HepG2 (cell line): ENCODE measurements around the gene CNNM4. TPM values are rescaled to one million over a fixed set of nuclear protein-coding genes. Genes with fewer than 3 reads are reported as not detected.
A peak's percentile ranks its signal among the peaks of the same experiment; 100 is the strongest.

Experiments used
- ATF1 ChIP-seq: IDR thresholded peaks from 2 replicates; pipeline ENCODE4 v1.6.1; 2016; ENCODE audit warnings: mild to moderate bottlenecking, control low read depth
- GATAD2A ChIP-seq: IDR thresholded peaks from 2 replicates; pipeline ENCODE4 v1.6.1; 2016
- NFIC ChIP-seq: IDR thresholded peaks from 2 replicates; pipeline ENCODE4 v1.6.1; 2012; ENCODE audit warnings: mild to moderate bottlenecking, low read length, inconsistent platforms
- NFYC ChIP-seq: IDR thresholded peaks from 2 replicates; pipeline ENCODE4 v1.6.1; 2016; ENCODE audit warnings: missing genetic modification reagents, missing compliant biosample characterization
- PAF1 ChIP-seq: IDR thresholded peaks from 2 replicates; pipeline ENCODE4 v1.6.1; 2016; ENCODE audit warnings: missing genetic modification reagents, missing compliant biosample characterization
- POLR2G ChIP-seq: fragments of 200-400 bp; formaldehyde crosslinking; IDR thresholded peaks from 2 replicates; pipeline ENCODE4 v1.6.1; 2018; ENCODE audit warnings: mild to moderate bottlenecking, low read depth, low read length, moderate library complexity
- STAG1 ChIP-seq: sonication (generic); formaldehyde crosslinking; IDR thresholded peaks from 2 replicates; pipeline ENCODE4 v1.4.0; 2020; ENCODE audit warnings: missing genetic modification reagents
- ZC3H13 ChIP-seq: sonication (generic); formaldehyde crosslinking; IDR thresholded peaks from 2 replicates; pipeline ENCODE4 v1.8.1; 2023; ENCODE audit warnings: mild to moderate bottlenecking, missing genetic modification reagents, moderate library complexity
- ZNF232 ChIP-seq: sonication (generic); formaldehyde crosslinking; IDR thresholded peaks from 2 replicates; pipeline ENCODE4 v1.4.0; 2020; ENCODE audit warnings: missing genetic modification reagents, borderline replicate concordance
- ZNF282 ChIP-seq: fragments of 450-650 bp; IDR thresholded peaks from 2 replicates; pipeline ENCODE4 v1.6.1; 2018; ENCODE audit not compliant: partially characterized antibody
- ZNF33B ChIP-seq: sonication (generic); formaldehyde crosslinking; IDR thresholded peaks from 2 replicates; pipeline ENCODE4 v1.5.1; 2020; ENCODE audit warnings: mild to moderate bottlenecking, missing genetic modification reagents
- polyA plus RNA-seq, 8 experiments: library from polyadenylated mRNA; depleted of rRNA in 3 of 8; stranded (reverse) in 7 of 8; unstranded in 1 of 8; fragments of >200 nt; fragmentation: Illumina TruSeq in 4 of 8; extraction: Trizol in 4 of 8; gene quantifications; 2 replicates each; pipeline versions ENCODE4 v1.2.1 to v1.2.3, GENCODE V29; 2011 to 2016; ENCODE audit warnings: low read depth in 4 of 8, missing spikeins in 1 of 8, mixed read lengths in 1 of 8; ENCODE audit not compliant: insufficient read depth in 1 of 8
- total RNA-seq, 5 experiments: library from RNA; depleted of rRNA; stranded (reverse); fragments of >200 nt; fragmentation: Illumina TruSeq; extraction: Trizol; gene quantifications; 2 replicates each; pipeline ENCODE4 v1.2.3, GENCODE V29; 2016; ENCODE audit warnings: low read depth in 1 of 5
- TF ChIP-seq, protein P1 (sequence below): sonication (generic); formaldehyde crosslinking; IDR thresholded peaks from 2 replicates; pipeline ENCODE4 v1.4.0; 2020; ENCODE audit warnings: mild to moderate bottlenecking, missing genetic modification reagents
- TF ChIP-seq, protein P2 (sequence below): sonication (generic); formaldehyde crosslinking; IDR thresholded peaks from 2 replicates; pipeline ENCODE4 v1.5.1; 2020; ENCODE audit warnings: mild to moderate bottlenecking, missing genetic modification reagents, moderate library complexity
- TF ChIP-seq, protein P3 (sequence below): sonication (generic); formaldehyde crosslinking; IDR thresholded peaks from 2 replicates; pipeline ENCODE4 v1.4.0; 2020; ENCODE audit warnings: missing genetic modification reagents, borderline replicate concordance
- TF ChIP-seq, protein P4 (sequence below): sonication (generic); formaldehyde crosslinking; IDR thresholded peaks from 2 replicates; pipeline ENCODE4 v1.5.0; 2020; ENCODE audit warnings: mild to moderate bottlenecking, low read depth, missing genetic modification reagents, borderline replicate concordance

The CNNM4 gene
- total and polyA plus RNA-seq, 2 of the 13 experiments (the other 11 are each of a cell fraction or from before 2014, with no cell fraction given), result 5.9 to 8.4 TPM

DNA sequence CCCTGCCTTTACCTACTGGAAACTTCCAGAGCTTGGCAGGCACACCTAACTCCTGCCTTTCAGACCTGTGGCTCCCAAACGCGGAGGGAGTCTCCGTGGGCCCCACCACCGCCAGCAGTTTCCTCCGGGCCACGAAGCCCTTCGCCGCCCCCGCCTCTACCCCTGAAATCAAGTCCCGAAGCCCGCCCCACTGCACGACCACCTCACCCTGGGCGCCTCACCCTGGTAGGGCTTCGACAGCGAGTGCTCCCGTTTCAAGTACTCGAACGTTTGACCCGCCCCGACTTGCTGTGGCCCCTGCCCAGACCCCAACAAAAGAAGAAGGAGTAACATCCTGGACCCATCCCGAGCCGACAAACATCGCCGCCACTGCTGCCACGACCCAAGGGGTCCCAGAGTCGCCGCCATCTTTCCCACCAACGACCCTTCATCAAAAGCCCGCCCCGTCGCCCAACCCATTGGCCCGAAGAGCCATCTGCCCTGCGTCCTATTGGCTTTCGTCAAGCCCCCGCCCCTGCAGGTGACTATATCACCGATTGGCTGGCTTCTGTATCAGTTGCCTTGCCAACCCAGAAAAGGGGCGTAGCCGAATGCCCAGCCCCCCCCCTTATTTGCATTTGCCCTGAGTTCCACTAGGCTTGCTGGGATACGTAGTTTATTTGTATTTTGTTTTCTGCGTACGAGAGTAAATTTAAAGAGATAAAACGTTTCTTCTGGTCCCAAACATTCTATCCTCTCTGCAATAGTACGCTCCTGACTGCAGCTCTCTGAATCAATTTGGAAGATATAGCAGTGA lies 20.9 kb upstream of the CNNM4 start, which contains the start of gene LMAN2L (continued):
- TF ChIP-seq, protein P1, sequence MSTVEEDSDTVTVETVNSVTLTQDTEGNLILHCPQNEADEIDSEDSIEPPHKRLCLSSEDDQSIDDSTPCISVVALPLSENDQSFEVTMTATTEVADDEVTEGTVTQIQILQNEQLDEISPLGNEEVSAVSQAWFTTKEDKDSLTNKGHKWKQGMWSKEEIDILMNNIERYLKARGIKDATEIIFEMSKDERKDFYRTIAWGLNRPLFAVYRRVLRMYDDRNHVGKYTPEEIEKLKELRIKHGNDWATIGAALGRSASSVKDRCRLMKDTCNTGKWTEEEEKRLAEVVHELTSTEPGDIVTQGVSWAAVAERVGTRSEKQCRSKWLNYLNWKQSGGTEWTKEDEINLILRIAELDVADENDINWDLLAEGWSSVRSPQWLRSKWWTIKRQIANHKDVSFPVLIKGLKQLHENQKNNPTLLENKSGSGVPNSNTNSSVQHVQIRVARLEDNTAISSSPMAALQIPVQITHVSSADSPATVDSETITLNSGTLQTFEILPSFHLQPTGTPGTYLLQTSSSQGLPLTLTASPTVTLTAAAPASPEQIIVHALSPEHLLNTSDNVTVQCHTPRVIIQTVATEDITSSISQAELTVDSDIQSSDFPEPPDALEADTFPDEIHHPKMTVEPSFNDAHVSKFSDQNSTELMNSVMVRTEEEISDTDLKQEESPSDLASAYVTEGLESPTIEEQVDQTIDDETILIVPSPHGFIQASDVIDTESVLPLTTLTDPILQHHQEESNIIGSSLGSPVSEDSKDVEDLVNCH, result 0 out of 2 replicates have a peak, but pooled peaks have one; percentile 78
- TF ChIP-seq, protein P2, sequence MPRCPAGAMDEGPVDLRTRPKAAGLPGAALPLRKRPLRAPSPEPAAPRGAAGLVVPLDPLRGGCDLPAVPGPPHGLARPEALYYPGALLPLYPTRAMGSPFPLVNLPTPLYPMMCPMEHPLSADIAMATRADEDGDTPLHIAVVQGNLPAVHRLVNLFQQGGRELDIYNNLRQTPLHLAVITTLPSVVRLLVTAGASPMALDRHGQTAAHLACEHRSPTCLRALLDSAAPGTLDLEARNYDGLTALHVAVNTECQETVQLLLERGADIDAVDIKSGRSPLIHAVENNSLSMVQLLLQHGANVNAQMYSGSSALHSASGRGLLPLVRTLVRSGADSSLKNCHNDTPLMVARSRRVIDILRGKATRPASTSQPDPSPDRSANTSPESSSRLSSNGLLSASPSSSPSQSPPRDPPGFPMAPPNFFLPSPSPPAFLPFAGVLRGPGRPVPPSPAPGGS, result peak; percentile 46; the same call in 1 of the 2 replicates
- no peak for TF ChIP-seq ZC3H13 (CRISPR knock-in tag)
- TF ChIP-seq STAG1 (CRISPR knock-in tag), result peak; percentile 29; the same call in 1 of the 2 replicates
- TF ChIP-seq, protein P3, sequence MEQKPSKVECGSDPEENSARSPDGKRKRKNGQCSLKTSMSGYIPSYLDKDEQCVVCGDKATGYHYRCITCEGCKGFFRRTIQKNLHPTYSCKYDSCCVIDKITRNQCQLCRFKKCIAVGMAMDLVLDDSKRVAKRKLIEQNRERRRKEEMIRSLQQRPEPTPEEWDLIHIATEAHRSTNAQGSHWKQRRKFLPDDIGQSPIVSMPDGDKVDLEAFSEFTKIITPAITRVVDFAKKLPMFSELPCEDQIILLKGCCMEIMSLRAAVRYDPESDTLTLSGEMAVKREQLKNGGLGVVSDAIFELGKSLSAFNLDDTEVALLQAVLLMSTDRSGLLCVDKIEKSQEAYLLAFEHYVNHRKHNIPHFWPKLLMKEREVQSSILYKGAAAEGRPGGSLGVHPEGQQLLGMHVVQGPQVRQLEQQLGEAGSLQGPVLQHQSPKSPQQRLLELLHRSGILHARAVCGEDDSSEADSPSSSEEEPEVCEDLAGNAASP (CRISPR knock-in tag), result peak; percentile 58; the same call in 1 of the 2 replicates
- peak; percentile 94 for TF ChIP-seq NFYC (CRISPR knock-in tag)
- TF ChIP-seq ZNF282, result no peak
- no peak for TF ChIP-seq PAF1 (CRISPR knock-in tag)
- no peak for TF ChIP-seq NFIC
- TF ChIP-seq, protein P4, sequence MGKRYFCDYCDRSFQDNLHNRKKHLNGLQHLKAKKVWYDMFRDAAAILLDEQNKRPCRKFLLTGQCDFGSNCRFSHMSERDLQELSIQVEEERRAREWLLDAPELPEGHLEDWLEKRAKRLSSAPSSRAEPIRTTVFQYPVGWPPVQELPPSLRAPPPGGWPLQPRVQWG (CRISPR knock-in tag), result no peak
- peak; percentile 8; the same call in 1 of the 2 replicates for TF ChIP-seq GATAD2A (CRISPR knock-in tag)
- TF ChIP-seq ZNF33B (CRISPR knock-in tag), result 0 out of 2 replicates have a peak, but pooled peaks have one; percentile 35
- peak; percentile 92 for TF ChIP-seq POLR2G
- TF ChIP-seq ATF1 (CRISPR knock-in tag), result 0 out of 2 replicates have a peak, but pooled peaks have one; percentile 66
- TF ChIP-seq ZNF232 (CRISPR knock-in tag), result peak; percentile 80; the same call in 1 of the 2 replicates
